ENCODE measurements around the gene SORD. TPM values are rescaled to one million over a fixed set of nuclear protein-coding genes. Genes with fewer than 3 reads are reported as not detected.
"Not testable (repeated sequence)": the region's sequence is repeated elsewhere in the genome, so short reads cannot be mapped to it uniquely, and the experiment has no call there.

Gene SORD
- polyA plus RNA-seq, 2 donors: 6.4 to 18.3 TPM

GRCh38 chr15:45079201-45079600, 56.2 kb downstream of the SORD start:
- H3K4me3 ChIP-seq (ENCODE audit: low read depth in 1 of 2, low read length in 2 of 2); H3K9me3 ChIP-seq (ENCODE audit: control insufficient read depth in 2 of 2, insufficient read depth in 1 of 2, low read depth in 1 of 2, low read length in 1 of 2); H3K27me3 ChIP-seq (ENCODE audit: control insufficient read depth in 1 of 2, insufficient read depth in 2 of 2, low read length in 2 of 2); H3K27ac ChIP-seq (ENCODE audit: low read depth in 2 of 2, low read length in 1 of 2); H3K36me3 ChIP-seq (ENCODE audit: control insufficient read depth in 2 of 2, insufficient read depth in 2 of 2, low read length in 1 of 2); H3K4me1 ChIP-seq (ENCODE audit: control insufficient read depth in 2 of 2, insufficient read depth in 2 of 2, low read length in 1 of 2): not testable (repeated sequence)
- WGBS, 2 donors: 69 to 70% methylated on average over 5 of the region's 5 CpGs

GRCh38 chr15:45079628-45080246, 56.7 kb downstream of the SORD start:
- H3K36me3 ChIP-seq (ENCODE audit: control insufficient read depth in 2 of 2, insufficient read depth in 2 of 2, low read length in 1 of 2); H3K9me3 ChIP-seq (ENCODE audit: control insufficient read depth in 2 of 2, insufficient read depth in 1 of 2, low read depth in 1 of 2, low read length in 1 of 2); H3K4me3 ChIP-seq (ENCODE audit: low read depth in 1 of 2, low read length in 2 of 2); H3K27me3 ChIP-seq (ENCODE audit: control insufficient read depth in 1 of 2, insufficient read depth in 2 of 2, low read length in 2 of 2); H3K27ac ChIP-seq (ENCODE audit: low read depth in 2 of 2, low read length in 1 of 2); H3K4me1 ChIP-seq (ENCODE audit: control insufficient read depth in 2 of 2, insufficient read depth in 2 of 2, low read length in 1 of 2): not testable (repeated sequence)
- WGBS, 2 donors: 81 to 89% methylated on average over 5 of the region's 5 CpGs

GRCh38 chr15:45080593-45080992, 57.6 kb downstream of the SORD start:
- H3K4me3 ChIP-seq (ENCODE audit: low read depth in 1 of 2, low read length in 2 of 2); H3K27me3 ChIP-seq (ENCODE audit: control insufficient read depth in 1 of 2, insufficient read depth in 2 of 2, low read length in 2 of 2); H3K4me1 ChIP-seq (ENCODE audit: control insufficient read depth in 2 of 2, insufficient read depth in 2 of 2, low read length in 1 of 2); H3K36me3 ChIP-seq (ENCODE audit: control insufficient read depth in 2 of 2, insufficient read depth in 2 of 2, low read length in 1 of 2); H3K9me3 ChIP-seq (ENCODE audit: control insufficient read depth in 2 of 2, insufficient read depth in 1 of 2, low read depth in 1 of 2, low read length in 1 of 2); H3K27ac ChIP-seq (ENCODE audit: low read depth in 2 of 2, low read length in 1 of 2): not testable (repeated sequence)
- WGBS, 2 donors: 96 to 100% methylated on average over 2 of the region's 3 CpGs

- H3K9me3 ChIP-seq (ENCODE audit: control insufficient read depth in 2 of 2, insufficient read depth in 1 of 2, low read depth in 1 of 2, low read length in 1 of 2); H3K36me3 ChIP-seq (ENCODE audit: control insufficient read depth in 2 of 2, insufficient read depth in 2 of 2, low read length in 1 of 2); H3K27me3 ChIP-seq (ENCODE audit: control insufficient read depth in 1 of 2, insufficient read depth in 2 of 2, low read length in 2 of 2); H3K4me1 ChIP-seq (ENCODE audit: control insufficient read depth in 2 of 2, insufficient read depth in 2 of 2, low read length in 1 of 2); H3K4me3 ChIP-seq (ENCODE audit: low read depth in 1 of 2, low read length in 2 of 2); H3K27ac ChIP-seq (ENCODE audit: low read depth in 2 of 2, low read length in 1 of 2): not testable (repeated sequence)
- WGBS, 2 donors: 78 to 81% methylated on average over 9 of the region's 10 CpGs
These were observed 59.4 kb downstream of the SORD start for GRCh38 chr15:45082412-45082811.

GRCh38 chr15:45083223-45083622, 60.2 kb downstream of the SORD start:
- H3K27ac ChIP-seq (ENCODE audit: low read depth in 2 of 2, low read length in 1 of 2): no peak overlapping the region
- no peaks in the 10 kb centered on the region for H3K9me3 ChIP-seq (ENCODE audit: control insufficient read depth in 2 of 2, insufficient read depth in 1 of 2, low read depth in 1 of 2, low read length in 1 of 2)
- no peaks in the 10 kb centered on the region for H3K36me3 ChIP-seq (ENCODE audit: control insufficient read depth in 2 of 2, insufficient read depth in 2 of 2, low read length in 1 of 2)
- H3K27me3 ChIP-seq (ENCODE audit: control insufficient read depth in 1 of 2, insufficient read depth in 2 of 2, low read length in 2 of 2): no peaks in the 10 kb centered on the region
- H3K4me3 ChIP-seq (ENCODE audit: low read depth in 1 of 2, low read length in 2 of 2): no peak overlapping the region
- H3K4me1 ChIP-seq (ENCODE audit: control insufficient read depth in 2 of 2, insufficient read depth in 2 of 2, low read length in 1 of 2): no peaks in the 10 kb centered on the region

GRCh38 chr15:45084163-45084562, 61.2 kb downstream of the SORD start:
- no peaks in the 10 kb centered on the region for H3K9me3 ChIP-seq (ENCODE audit: control insufficient read depth in 2 of 2, insufficient read depth in 1 of 2, low read depth in 1 of 2, low read length in 1 of 2)
- H3K27ac ChIP-seq (ENCODE audit: low read depth in 2 of 2, low read length in 1 of 2): no peak overlapping the region
- no peaks in the 10 kb centered on the region for H3K36me3 ChIP-seq (ENCODE audit: control insufficient read depth in 2 of 2, insufficient read depth in 2 of 2, low read length in 1 of 2)
- H3K4me3 ChIP-seq (ENCODE audit: low read depth in 1 of 2, low read length in 2 of 2): no peak overlapping the region
- 57 to 63% methylated on average over 3 of the region's 3 CpGs for WGBS, 2 donors
- no peaks in the 10 kb centered on the region for H3K4me1 ChIP-seq (ENCODE audit: control insufficient read depth in 2 of 2, insufficient read depth in 2 of 2, low read length in 1 of 2)
- H3K27me3 ChIP-seq (ENCODE audit: control insufficient read depth in 1 of 2, insufficient read depth in 2 of 2, low read length in 2 of 2): no peaks in the 10 kb centered on the region

GRCh38 chr15:45087513-45087912, 64.5 kb downstream of the SORD start:
- Histone ChIP-seq H3K27me3 (ENCODE audit: control insufficient read depth in 1 of 2, insufficient read depth in 2 of 2, low read length in 2 of 2) (no peaks in the 10 kb centered on the region), H3K36me3 (ENCODE audit: control insufficient read depth in 2 of 2, insufficient read depth in 2 of 2, low read length in 1 of 2) (no peaks in the 10 kb centered on the region), H3K9me3 (ENCODE audit: control insufficient read depth in 2 of 2, insufficient read depth in 1 of 2, low read depth in 1 of 2, low read length in 1 of 2) (no peaks in the 10 kb centered on the region), H3K4me1 (ENCODE audit: control insufficient read depth in 2 of 2, insufficient read depth in 2 of 2, low read length in 1 of 2) (peaks cover 0 to 5% of the 10 kb centered on the region in 2 donors), H3K27ac (ENCODE audit: low read depth in 2 of 2, low read length in 1 of 2) (no peak overlapping the region), H3K4me3 (ENCODE audit: low read depth in 1 of 2, low read length in 2 of 2) (no peak overlapping the region)
- WGBS, 2 donors: 77 to 78% methylated on average over 1 of the region's 1 CpG

GRCh38 chr15:45088801-45089711, 66.1 kb downstream of the SORD start:
- H3K27ac ChIP-seq (ENCODE audit: low read depth in 2 of 2, low read length in 1 of 2): no peak overlapping the region
- H3K9me3 ChIP-seq (ENCODE audit: control insufficient read depth in 2 of 2, insufficient read depth in 1 of 2, low read depth in 1 of 2, low read length in 1 of 2): no peaks in the 10 kb centered on the region
- peaks cover 0 to 5% of the 10 kb centered on the region in 2 donors for H3K4me1 ChIP-seq (ENCODE audit: control insufficient read depth in 2 of 2, insufficient read depth in 2 of 2, low read length in 1 of 2)
- H3K4me3 ChIP-seq (ENCODE audit: low read depth in 1 of 2, low read length in 2 of 2): no peak overlapping the region
- H3K36me3 ChIP-seq (ENCODE audit: control insufficient read depth in 2 of 2, insufficient read depth in 2 of 2, low read length in 1 of 2): no peaks in the 10 kb centered on the region
- H3K27me3 ChIP-seq (ENCODE audit: control insufficient read depth in 1 of 2, insufficient read depth in 2 of 2, low read length in 2 of 2): no peaks in the 10 kb centered on the region
- 85 to 88% methylated on average over 10 of the region's 10 CpGs for WGBS, 2 donors

- Histone ChIP-seq H3K9me3 (ENCODE audit: control insufficient read depth in 2 of 2, insufficient read depth in 1 of 2, low read depth in 1 of 2, low read length in 1 of 2) (no peaks in the 10 kb centered on the region), H3K36me3 (ENCODE audit: control insufficient read depth in 2 of 2, insufficient read depth in 2 of 2, low read length in 1 of 2) (no peaks in the 10 kb centered on the region), H3K27ac (ENCODE audit: low read depth in 2 of 2, low read length in 1 of 2) (no peak overlapping the region), H3K4me3 (ENCODE audit: low read depth in 1 of 2, low read length in 2 of 2) (no peak overlapping the region), H3K27me3 (ENCODE audit: control insufficient read depth in 1 of 2, insufficient read depth in 2 of 2, low read length in 2 of 2) (no peaks in the 10 kb centered on the region), H3K4me1 (ENCODE audit: control insufficient read depth in 2 of 2, insufficient read depth in 2 of 2, low read length in 1 of 2) (peaks cover 0 to 5% of the 10 kb centered on the region in 2 donors)
- WGBS, 2 donors: 60 to 65% methylated on average over 3 of the region's 3 CpGs
These were observed 66.8 kb downstream of the SORD start for GRCh38 chr15:45089712-45090373.

All from esophagus (tissue), 2 donors.